Cardiac muscle cell (in vitro differentiated cells and primary cell): ENCODE measurements around the gene ARID1A. TPM values are rescaled to one million over a fixed set of nuclear protein-coding genes. Genes with fewer than 3 reads are reported as not detected.
A peak's percentile ranks its signal among the peaks of the same experiment; 100 is the strongest.

Experiments
- DNase-seq, 2 donors: peaks; one replicate each; pipeline versions ENCODE4 v3.0.0 to v3.0.0-alpha.2; 2010 to 2017; ENCODE audit warnings: low read depth in 1 of 2, low spot score in 1 of 2
- H3K27ac ChIP-seq: fragments of 200-600 bp; sonication (generic); 2 replicates; pipeline ENCODE4 v1.5.1; 2016
- H3K27me3 ChIP-seq: fragments of 200-600 bp; sonication (generic); 2 replicates; pipeline ENCODE4 v1.6.0; 2016; ENCODE audit warnings: control low read depth
- H3K36me3 ChIP-seq: fragments of 200-600 bp; sonication (generic); 2 replicates; pipeline ENCODE4 v1.5.1; 2016; ENCODE audit warnings: control low read depth
- H3K4me1 ChIP-seq: fragments of 200-600 bp; sonication (generic); 2 replicates; pipeline ENCODE4 v1.8.1; 2017; ENCODE audit warnings: low read depth, mild to moderate bottlenecking, mixed run types
- H3K4me3 ChIP-seq: fragments of 200-600 bp; sonication (generic); 2 replicates; pipeline ENCODE4 v1.5.1; 2016; ENCODE audit warnings: mild to moderate bottlenecking
- H3K9me3 ChIP-seq: fragments of 200-600 bp; sonication (generic); 2 replicates; pipeline ENCODE4 v1.5.1; 2017; ENCODE audit warnings: low read depth, mild to moderate bottlenecking, control low read depth
- polyA plus RNA-seq: library from polyadenylated mRNA; unstranded; fragments of >200 nt; fragmentation: Nextera tagmentation; extraction: Ambion mirVana; gene quantifications from 2 replicates; pipeline ENCODE4 v1.2.1, GENCODE V29; 2016
- total RNA-seq: library from RNA; depleted of rRNA; stranded (reverse); fragments of >200 nt; gene quantifications from 2 replicates; pipeline ENCODE4 v1.2.3, GENCODE V29; 2016
- TF ChIP-seq, protein P1 (sequence below): IDR thresholded peaks from 2 replicates; pipeline ENCODE4 v1.5.1; 2012; ENCODE audit warnings: low read depth, mild to moderate bottlenecking, low read length

Gene ARID1A
- total and polyA plus RNA-seq, 2 experiments from 2014 or later = 28.5 to 93.3 TPM

GRCh38 chr1:26759531-26759930, 63.7 kb downstream of the ARID1A start:
- Histone ChIP-seq H3K36me3 (peaks cover 53% of the 10 kb centered on the region), H3K4me3 (no peak overlapping the region), H3K27ac (peak overlapping the region; percentile 6), H3K9me3 (no peaks in the 10 kb centered on the region), H3K4me1 (no peaks in the 10 kb centered on the region), H3K27me3 (no peaks in the 10 kb centered on the region)
- no peak for DNase-seq
- TF ChIP-seq, protein P1, sequence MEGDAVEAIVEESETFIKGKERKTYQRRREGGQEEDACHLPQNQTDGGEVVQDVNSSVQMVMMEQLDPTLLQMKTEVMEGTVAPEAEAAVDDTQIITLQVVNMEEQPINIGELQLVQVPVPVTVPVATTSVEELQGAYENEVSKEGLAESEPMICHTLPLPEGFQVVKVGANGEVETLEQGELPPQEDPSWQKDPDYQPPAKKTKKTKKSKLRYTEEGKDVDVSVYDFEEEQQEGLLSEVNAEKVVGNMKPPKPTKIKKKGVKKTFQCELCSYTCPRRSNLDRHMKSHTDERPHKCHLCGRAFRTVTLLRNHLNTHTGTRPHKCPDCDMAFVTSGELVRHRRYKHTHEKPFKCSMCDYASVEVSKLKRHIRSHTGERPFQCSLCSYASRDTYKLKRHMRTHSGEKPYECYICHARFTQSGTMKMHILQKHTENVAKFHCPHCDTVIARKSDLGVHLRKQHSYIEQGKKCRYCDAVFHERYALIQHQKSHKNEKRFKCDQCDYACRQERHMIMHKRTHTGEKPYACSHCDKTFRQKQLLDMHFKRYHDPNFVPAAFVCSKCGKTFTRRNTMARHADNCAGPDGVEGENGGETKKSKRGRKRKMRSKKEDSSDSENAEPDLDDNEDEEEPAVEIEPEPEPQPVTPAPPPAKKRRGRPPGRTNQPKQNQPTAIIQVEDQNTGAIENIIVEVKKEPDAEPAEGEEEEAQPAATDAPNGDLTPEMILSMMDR = no peak

GRCh38 chr1:26761217-26761616, 65.4 kb downstream of the ARID1A start:
- TF ChIP-seq, protein P1 = no peak
- Histone ChIP-seq H3K36me3 (peaks cover 60% of the 10 kb centered on the region), H3K4me1 (no peaks in the 10 kb centered on the region), H3K4me3 (no peak overlapping the region), H3K27ac (no peak overlapping the region), H3K9me3 (no peaks in the 10 kb centered on the region), H3K27me3 (no peaks in the 10 kb centered on the region)
- DNase-seq = no peak

DNA sequence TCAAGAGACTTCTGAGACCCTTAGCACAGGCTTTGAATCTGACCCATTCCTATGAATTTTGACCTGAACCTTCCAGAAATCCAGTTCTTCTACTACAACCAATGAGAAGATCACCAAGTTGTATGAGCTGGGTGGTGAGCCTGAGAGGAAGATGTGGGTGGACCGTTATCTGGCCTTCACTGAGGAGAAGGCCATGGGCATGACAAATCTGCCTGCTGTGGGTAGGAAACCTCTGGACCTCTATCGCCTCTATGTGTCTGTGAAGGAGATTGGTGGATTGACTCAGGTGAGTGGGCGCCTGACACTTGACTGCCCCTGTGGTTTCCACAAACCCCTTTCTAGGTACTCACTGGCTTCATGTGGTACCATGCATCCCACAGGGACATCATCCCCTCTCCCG, 71.9 kb downstream of the ARID1A start:
- H3K4me3 ChIP-seq = no peak overlapping the region
- TF ChIP-seq, protein P1 = no peak
- H3K4me1 ChIP-seq = no peaks in the 10 kb centered on the region
- H3K27me3 ChIP-seq = no peaks in the 10 kb centered on the region
- no peaks in the 10 kb centered on the region for H3K9me3 ChIP-seq
- no peak for DNase-seq
- no peak overlapping the region for H3K27ac ChIP-seq
- peaks cover 83% of the 10 kb centered on the region for H3K36me3 ChIP-seq

DNA sequence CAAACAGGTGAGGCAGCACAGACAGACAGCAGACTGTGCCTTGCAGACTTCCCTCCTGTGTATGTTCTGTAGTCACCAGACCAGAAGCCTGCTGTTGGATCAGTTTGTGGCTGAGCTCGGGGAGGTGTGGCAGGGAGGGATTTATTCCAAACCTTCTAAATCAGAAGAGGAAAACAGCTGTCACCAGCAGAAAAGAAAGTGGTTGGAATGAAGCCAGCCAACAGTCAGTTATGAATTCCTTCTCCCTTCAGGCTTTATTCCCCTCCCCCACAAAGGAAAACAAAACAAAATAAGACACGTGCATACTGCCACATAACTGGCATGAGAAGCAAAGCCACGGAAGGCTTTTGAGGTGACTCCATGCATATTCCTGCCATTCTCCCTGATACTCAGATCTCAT, 72.9 kb downstream of the ARID1A start:
- DNase-seq = peak in 1 of 2 donors; percentile 84
- Histone ChIP-seq H3K4me1 (no peaks in the 10 kb centered on the region), H3K9me3 (no peaks in the 10 kb centered on the region), H3K27me3 (no peaks in the 10 kb centered on the region), H3K4me3 (no peak overlapping the region), H3K27ac (peak overlapping the region; percentile 45), H3K36me3 (peaks cover 83% of the 10 kb centered on the region)
- TF ChIP-seq, protein P1 = no peak

DNA sequence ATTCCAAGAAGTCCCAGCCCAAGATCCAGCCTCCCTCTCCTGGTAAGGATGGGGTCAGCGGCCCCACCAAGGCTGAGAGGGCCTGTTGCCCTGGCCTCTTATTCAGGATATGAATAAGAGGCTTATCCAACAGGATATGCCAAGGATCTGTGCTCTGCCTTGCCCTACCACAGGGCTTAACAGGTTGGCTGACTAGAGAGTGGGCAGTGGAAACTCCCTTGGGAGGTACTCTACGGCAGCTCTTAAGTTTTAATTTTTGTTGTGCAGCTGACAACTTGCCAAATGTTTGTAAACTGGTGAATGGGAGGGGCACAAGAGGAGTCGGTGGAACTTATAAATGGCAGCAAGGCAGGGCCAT, 75.4 kb downstream of the ARID1A start:
- no peak for DNase-seq

More for the DNA sequence above, 75.4 kb downstream of the ARID1A start:
- TF ChIP-seq, protein P1 = no peak
- Histone ChIP-seq H3K9me3 (no peaks in the 10 kb centered on the region), H3K27ac (peak overlapping the region; percentile 41), H3K27me3 (no peaks in the 10 kb centered on the region), H3K4me1 (no peaks in the 10 kb centered on the region), H3K36me3 (peaks cover 91% of the 10 kb centered on the region), H3K4me3 (no peak overlapping the region)
